HG03521 (cell line): ENCODE data around the gene GPATCH4.
"Not testable (repeated sequence)": the region's sequence is repeated elsewhere in the genome, so short reads cannot be mapped to it uniquely, and the experiment has no call there.

Experiments used
- ATAC-seq: cut with Tn5 transposase; IDR thresholded peaks from one replicate; pipeline ENCODE4 v1.9.1; 2021; ENCODE audit warnings: mild to moderate bottlenecking, moderate library complexity; ENCODE audit not compliant: unreplicated experiment

Gene GPATCH4

DNA sequence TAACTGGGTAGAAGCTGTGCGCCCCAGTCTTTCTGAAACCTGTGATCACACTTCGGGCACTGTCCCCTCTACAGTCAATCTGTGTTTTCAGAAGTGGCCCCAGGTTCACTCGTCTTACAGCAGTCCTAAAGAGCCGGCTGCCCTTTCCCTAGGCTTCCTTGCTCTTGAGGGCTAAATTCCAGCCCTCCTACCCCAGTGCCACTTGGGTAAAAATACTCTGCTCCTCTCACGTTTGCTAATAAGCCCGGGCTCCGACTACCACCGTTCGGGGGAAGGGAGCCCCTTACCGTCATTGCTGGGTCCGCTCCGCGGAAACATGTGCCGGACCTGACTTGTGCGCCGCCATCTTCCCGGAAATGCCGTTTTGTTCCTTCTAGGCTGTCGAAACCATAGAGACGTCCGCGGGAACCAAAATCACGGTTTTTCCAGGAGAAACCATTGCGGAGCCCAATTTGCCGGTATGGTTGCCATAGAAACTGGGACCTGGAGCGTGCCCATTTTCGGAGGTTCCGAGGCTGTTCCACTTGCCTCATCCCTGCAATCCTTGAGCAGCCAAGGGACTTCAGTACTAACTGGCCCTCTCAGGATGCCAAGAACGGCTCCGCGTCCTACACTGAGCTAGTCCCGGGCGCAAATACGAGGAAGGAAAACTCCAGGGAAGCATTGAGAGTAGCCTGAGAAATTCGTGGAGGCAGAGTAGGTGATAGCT, at the start of gene GPATCH4:
Gene GPATCH4, minus strand, starts transcription at position 358 of the 709 bp plus-strand sequence.
- peak; percentile 61 for ATAC-seq

DNA sequence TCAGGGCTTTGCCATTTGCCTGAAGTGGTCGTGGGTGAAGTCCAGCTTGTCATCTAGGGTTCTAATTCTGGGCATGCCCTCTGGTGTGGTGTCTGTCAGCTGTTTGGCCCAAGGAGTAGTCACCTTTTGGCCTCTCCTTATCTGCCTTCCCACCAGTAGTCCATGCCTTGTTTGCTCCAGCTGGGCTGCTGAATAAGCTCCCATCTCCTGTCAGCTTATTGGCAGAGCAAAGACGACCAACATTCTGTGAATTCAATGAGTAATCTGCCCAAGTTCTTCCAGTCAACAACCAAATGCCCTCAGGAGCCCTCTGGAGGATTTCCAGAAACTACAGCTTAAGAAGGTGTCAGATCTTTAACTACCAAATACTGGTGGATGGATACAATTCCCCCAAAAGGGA, 47.7 kb upstream of the GPATCH4 start:
- no peak for ATAC-seq

DNA sequence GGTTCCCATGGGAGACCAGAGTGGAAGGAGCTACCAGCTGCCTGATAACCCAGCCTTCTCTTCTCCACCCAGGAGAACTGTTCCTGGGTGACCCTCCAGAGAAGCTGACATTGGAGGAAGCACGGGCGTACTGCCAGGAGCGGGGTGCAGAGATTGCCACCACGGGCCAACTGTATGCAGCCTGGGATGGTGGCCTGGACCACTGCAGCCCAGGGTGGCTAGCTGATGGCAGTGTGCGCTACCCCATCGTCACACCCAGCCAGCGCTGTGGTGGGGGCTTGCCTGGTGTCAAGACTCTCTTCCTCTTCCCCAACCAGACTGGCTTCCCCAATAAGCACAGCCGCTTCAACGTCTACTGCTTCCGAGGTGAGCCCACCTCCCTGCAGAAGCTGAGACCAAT, 47.2 kb upstream of the GPATCH4 start:
- no peak for ATAC-seq

DNA sequence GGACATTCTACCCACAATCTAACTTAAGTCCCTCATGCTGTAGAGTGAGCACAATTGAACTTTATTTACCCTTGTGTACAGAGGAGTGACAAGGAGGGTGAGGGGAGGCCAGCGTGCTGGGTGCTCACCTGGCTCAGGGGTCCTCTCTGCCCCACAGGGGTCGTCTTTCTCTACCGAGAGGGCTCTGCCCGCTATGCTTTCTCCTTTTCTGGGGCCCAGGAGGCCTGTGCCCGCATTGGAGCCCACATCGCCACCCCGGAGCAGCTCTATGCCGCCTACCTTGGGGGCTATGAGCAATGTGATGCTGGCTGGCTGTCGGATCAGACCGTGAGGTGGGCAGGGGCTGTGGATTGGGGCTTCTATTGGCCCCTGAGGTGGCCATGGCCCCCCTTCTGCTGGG, 46.1 kb upstream of the GPATCH4 start:
- no peak for ATAC-seq

DNA sequence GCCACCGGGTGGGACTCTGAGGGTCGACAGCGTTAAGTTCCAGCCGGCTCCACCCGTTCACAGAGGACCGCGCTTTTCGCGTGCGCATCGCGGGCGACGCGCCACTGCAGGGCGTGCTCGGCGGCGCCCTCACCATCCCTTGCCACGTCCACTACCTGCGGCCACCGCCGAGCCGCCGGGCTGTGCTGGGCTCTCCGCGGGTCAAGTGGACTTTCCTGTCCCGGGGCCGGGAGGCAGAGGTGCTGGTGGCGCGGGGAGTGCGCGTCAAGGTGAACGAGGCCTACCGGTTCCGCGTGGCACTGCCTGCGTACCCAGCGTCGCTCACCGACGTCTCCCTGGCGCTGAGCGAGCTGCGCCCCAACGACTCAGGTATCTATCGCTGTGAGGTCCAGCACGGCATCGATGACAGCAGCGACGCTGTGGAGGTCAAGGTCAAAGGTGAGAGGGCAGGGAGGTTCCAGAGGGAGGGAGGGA, 45.5 kb upstream of the GPATCH4 start:
- no peak for ATAC-seq

DNA sequence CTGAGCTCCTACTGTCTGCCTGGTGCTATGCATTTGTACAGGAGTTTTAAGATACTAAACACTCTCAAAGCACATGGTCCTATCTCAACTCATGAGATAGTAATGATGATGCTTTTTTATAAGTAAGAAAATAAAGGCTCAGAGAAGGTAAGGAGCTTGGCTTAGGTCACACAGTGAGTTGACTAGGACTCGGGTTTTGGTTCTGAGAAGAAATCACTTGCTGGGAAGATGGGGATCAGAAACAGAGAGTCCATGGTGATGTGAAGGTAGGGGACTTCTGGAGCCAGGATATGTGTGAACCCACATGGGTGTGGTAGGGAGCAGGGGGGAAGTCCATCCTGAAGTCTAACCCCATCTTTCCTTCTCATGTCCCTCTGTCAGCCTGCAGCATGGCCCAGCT, 44.4 kb upstream of the GPATCH4 start:
- no peak for ATAC-seq

DNA sequence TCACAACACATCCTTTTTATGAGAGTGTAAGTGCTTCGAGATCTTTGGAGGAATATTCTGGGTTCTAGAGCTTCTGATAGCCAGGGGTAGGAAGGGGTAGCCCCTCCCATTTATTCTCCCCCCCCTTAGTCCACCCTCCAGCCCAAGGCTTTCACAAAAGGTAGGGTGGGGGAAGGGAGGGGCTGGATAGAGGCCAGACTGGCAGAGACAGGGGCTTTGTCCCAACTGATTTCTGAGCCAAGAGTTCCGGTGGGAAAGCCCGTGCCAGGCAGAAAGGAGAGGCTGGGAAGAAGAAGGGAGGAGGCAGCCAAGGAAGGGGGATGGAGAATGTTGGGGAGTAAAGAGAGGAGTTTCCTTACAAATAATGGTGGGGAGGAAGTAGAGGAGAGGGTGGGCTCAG, 43.8 kb upstream of the GPATCH4 start:
- ATAC-seq = no peak

DNA sequence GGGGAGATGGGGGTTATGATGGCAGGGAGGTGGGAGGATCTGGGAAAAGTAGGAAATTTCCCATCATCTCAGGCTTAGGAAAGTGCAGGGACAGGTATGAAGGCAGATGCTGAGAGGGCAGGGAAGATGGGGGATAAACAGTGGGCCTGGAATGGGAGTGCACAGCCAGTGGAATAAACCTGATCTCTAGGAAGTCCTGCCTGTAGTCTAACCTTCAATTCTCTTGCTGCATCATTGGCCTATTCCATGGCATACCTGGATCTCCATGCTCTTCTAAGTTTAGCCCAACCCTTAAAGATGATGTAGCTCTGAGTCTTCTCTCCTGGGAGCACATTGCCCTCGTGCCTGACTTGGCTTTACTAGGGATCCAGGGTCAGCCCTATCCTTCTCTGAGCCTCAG, 43.4 kb upstream of the GPATCH4 start:
- no peak for ATAC-seq

DNA sequence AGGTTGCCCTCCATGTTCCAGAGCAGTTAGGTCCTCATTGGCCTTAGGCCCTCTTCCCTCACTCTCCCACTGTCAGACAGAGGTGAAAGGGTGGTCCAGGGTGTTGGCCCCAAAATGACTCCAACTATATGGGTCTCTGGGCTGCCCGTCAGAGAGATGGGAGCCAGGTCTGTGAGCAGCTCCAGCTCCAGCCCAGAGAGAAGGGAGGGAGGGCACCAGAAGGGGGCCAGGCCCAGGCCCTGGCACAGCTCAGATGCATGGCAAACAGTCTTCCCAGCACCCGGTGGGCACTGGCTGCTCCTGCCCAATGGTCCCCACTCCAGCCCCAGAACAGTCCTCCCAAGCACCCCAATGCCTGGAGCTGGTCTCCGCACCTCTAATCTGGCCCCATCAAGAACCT, 42.9 kb upstream of the GPATCH4 start:
- no peak for ATAC-seq

DNA sequence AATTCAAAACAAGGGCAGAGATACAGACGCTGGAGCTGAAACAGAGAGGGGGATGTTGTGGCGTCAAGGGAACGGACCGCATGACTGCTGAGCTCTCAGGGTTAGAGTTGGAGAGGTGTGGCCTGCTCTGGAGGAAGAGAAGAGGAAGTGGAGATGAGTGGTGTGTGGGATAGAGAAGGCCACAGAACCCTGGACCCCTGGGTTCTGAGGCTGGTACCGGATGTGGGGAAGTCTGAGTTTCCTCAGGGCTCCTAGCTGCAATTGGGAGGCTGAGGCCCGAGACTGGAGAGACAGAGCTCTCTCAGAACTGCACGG, 42.5 kb upstream of the GPATCH4 start:
- no peak for ATAC-seq

DNA sequence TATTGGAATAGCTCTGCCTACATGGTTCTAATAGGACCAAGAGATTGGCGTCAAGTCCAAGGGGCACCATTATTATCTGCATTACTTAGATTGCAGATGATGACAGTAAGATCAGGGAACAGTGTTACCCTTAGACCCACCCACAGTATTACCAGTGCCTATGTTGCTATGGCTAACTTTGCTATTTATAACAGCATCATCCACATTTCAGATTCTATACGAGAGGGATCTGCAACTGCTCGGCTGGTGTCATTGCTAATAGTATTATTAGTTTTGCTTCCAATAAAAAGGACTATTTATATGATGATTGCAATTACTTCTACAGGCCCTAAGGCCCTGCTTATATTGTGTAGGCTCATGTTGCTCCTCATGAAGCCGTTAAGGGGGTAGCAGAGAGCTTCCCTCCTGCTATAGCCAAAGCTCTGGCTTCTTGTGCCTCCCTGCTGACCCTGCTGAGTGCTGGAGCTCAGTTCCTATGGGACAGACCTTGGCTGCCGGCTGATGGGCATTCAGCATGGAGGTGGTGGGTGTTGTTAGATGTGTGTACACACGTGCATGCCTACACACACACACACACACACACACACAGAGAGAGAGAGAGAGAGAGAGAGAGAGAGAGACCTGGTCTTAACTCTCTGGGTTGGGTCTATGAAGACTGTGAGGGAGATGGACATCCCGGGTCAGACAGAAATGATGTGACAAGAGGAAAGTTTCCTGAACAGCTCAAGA, 41.9 kb upstream of the GPATCH4 start:
- no peak for ATAC-seq

DNA sequence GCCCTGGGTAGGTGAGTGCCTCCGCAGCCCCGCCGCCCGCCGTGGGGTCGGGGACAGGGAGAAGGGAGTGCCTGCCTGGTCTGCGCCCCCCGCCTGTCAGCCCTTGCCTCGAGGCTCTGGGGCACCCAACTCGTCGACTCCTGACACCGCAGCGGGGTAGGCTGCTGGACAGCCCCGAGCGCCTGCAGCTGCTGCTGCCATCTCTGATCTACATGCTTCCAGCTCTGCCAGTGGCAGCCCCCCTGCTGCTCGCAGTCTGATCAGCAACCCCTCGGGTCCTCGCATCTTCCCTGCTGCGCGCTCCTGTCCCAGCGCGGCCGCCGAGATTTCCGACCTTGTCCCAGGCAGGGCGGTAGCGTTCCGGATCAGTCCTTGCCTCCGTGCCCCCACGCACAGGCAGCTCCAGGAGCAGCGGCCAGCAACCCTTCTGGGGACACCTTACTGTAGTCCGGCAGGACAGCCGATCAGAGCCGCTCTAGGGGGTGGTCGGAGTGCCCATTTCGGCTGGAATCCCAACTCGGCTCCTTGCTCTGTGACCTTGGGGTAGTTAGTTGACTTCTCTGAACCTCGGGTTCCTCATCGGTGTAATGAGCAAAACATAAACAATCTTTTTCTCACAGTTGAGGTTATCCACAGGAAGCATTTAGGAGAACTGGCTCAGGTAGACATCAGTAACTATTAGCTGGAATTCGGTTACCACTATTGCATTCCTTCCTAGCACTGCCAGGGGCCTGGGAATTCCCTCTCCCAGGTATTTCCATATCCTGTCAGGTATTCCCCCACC, 41.2 kb upstream of the GPATCH4 start:
- ATAC-seq = no peak

DNA sequence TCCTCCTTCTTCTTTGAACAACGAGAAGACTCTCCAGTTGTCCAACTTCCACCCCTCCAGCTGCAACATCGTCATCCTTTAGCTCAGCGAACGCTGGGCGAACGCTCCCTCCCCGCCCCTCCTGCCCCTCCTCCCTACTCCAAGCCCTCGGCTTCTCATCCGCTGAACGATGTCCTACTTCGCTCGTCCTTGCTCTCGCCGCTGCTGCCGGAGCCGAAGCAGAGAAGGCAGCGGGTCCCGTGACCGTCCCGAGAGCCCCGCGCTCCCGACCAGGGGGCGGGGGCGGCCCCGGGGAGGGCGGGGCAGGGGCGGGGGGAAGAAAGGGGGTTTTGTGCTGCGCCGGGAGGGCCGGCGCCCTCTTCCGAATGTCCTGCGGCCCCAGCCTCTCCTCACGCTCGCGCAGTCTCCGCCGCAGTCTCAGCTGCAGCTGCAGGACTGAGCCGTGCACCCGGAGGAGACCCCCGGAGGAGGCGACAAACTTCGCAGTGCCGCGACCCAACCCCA, 40.5 kb upstream of the GPATCH4 start, which contains the start of gene BCAN:
Gene BCAN, plus strand, starts transcription at position 357 of the 504 bp plus-strand sequence. CDS start 3,938 bp downstream, outside the sequence.
- ATAC-seq = no peak

DNA sequence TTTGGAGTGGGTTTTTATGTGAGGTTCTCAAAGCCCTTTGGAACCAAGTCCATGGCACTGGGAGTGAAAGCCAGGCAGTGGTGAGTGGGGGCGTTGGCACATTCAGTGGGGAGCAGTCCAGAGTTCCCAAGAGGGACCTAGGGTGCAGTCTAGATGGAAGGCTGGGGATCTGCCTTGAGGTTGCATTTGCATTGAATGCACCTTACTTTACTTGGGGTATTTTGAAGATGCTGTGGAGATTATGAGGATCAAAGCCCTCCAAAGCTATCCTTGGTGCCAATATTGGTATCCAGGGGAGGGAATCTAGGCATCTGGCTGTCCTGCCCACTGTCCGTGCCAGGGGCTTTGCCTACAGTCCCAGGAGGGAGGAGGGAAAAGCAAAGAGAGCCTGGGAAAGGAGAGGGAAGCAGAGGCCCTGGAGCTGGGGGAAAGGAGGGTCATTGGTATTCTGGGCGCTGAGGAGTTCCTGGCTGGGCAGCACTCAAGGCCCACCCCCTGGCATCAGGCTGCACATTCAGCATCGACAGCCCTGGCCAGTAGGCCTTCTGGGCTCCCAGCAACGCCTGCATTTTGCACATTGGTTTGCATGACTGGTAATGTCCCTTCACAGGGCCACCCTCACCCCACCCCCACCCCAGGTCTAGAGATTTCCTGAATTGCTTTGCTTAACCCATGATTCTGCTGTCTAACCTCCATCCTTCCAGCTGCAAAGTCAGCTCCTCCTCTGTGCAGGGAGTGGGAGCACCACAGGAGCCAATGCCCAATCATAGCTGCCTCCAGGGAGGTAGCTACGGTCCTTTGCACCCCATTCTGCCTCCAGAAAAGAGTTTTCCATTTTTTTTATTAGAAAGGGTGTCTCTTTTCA, 39.8 kb upstream of the GPATCH4 start:
- ATAC-seq = no peak

DNA sequence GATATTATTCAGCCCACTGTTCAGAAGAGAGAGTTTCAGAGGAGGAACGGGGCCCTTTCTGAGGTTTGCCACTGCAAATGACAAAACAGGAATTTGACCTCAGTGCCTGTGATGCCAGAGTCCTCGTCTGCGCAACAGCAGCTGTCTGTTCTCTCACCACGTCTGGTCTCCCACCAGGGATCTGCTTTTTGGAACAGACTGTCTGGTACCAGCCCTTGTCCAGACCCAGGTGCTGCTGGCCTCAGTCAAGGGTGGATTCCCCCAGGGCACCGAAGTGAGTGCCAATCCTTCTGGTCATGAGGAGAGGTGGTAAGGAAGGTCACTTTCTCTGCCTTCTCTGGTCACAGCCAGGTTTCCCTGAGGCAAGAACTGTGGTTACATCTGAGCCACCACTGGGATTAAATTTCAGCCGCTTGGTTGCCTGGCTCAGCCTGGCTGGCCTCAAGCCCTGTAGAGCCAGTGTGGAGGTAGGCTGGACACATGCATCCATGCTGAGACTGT, 38.4 kb upstream of the GPATCH4 start:
- ATAC-seq = no peak

DNA sequence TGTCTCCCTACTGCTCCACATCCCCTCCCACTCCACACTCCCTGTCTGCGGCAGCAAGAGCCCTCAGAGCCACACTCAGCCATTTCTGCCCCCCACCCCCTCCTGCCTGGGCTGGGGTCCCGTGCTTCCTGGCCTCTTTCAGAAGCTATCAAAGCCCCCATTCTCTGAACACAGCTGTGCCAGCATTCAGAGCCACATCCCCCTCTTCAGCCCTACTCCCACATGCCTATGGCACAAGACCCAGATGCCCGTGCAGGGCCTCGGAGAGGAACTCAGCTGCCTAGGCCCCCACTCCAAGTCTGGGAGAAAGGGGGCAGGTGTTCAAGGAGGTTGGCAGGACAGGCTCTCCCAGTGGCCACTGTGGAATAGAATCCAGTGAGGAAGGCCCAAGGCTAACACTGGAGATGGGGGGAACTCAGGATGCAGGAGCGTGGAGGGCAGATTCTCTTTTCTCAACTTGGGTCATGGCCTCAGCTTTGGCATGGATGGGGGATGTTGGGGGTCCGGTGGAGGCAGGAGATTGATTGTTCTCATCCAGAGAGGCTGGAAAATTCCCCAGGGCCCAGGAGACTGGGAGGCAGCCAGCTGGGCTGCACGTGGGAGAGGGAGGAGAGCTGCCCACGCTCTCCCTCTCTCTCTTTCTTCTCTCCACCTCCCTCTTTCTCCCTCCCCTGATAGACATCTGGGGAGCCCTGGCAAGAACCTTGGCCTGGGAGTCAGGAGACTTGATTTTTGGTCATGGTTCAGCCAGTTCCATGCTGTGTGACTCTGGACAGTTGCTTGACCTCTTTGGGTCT, 37.1 kb upstream of the GPATCH4 start:
- no peak for ATAC-seq

DNA sequence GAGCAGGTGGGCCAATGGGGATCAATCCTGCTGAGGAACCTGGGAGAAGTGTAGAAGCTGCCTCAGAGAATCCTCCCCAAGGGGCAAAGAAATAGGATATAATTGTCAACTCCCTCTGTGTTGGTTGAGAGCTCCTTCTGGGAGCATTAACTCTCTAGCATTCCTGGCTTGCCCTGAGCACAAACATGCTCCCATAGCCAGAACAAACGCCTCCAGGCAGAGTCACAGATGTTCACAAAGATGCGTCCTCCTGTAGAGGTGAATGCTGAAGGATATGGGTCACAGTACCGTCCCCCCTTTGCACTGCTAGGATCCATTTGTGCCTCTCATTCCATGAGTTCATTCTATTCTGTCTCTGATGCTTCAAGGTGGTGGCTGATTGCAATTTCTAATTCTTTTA, 31.1 kb upstream of the GPATCH4 start:
- ATAC-seq = no peak

DNA sequence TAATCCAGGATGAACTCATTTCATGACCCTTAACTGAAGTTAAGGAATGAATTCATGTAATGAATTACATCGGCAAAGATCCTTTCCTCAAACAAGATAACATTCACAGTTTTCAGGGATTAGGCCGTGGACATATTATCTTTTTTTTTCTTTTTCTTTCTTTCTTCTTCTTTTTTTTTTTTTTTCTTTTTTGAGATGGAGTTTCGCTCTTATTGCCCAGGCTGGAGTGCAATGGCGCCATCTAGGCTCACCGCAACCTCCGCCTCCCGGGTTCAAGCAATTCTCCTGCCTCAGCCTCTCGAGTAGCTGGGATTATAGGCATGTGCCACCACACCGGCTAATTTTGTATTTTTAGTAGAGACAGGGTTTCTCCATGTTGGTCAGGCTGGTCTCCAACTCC, 29.9 kb upstream of the GPATCH4 start:
- not testable (repeated sequence) for ATAC-seq

DNA sequence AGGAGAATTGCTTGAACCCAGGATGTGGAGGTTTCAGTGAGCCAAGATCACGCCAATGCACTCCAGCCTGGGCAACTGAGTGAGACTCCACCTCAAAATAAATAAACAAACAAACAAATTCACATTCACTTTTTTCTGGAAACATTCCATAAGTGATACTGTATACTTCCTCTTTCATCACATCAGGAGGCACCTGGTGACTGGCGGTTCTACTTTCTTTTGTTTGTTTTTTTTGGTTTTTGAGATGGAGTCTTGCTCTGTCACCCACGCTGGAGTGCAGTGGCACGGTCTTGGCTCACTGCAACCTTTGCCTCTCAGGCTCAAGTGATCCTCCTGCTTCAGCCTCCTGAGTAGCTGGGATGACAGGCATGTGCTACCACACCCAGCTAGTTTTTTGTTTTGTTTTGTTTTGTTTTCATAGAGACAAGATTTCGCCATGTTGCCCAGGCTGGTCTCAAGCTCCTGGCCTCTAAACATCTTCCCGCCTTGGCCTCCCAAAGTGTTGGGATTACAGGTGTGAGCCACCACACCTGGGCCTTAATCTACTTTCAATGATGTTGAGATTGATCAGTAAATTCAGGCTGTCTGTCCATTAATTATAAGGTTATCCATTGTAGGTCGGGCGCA, 28.7 kb upstream of the GPATCH4 start:
- no peak for ATAC-seq
